Suppressor macrophage (primary cell): ENCODE results near the gene DDX43.
"Not testable (repeated sequence)": the region's sequence is repeated elsewhere in the genome, so short reads cannot be mapped to it uniquely, and the experiment has no call there.

ENCODE experiments used
- DNase-seq, 4 experiments: peaks; one replicate each; pipeline ENCODE4 v3.0.0-alpha.2; 2020 to 2022

DDX43 gene

GRCh38 chr6:73388800-73389512 lies 5.7 kb upstream of the DDX43 start:
- peak; percentile 68 to 80 (median 72) for DNase-seq

DNA sequence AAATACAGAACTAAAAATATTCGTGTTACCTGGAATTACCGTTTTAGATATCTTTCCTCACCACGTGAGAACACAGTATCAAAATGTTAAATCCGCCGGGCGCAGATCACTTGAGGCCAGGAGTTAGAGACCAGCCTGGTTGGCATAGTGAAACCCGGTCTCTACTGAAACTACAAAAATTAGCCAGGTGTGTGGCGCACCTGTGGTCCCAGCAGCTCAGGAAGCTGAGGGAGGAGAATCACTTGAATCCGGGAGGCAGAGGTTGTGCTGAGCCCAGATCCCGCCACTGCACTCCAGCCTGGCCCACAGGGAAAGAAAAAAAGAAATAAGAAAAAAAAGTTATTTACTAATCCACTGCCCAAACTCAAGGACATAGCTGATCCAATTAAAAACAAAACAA lies 4.8 kb upstream of the DDX43 start:
- DNase-seq: no peak

GRCh38 chr6:73391675-73392074 lies 3.0 kb upstream of the DDX43 start:
- DNase-seq: no peak

GRCh38 chr6:73392188-73392587 lies 2.4 kb upstream of the DDX43 start:
- not testable (repeated sequence) for DNase-seq

DNA sequence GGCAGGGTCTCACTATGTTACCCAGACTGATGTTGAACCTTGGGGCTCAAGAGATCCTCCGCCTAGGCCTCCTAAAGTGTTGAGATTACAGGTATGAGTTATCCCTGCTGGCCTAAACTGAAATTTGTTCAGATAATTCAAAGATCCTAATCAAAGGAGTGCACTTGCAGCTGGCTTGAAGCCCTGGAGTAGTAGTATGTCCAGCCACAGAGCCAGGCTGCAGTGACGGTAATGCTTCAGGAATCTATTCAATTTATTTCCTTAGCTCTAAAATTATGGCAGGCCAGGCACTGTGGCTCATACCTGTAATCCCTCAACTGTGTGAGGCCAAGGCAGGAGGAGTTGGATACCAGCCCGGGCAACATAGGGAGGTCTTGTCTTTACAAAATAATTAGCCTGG lies 1.4 kb upstream of the DDX43 start:
- DNase-seq: no peak

DNA sequence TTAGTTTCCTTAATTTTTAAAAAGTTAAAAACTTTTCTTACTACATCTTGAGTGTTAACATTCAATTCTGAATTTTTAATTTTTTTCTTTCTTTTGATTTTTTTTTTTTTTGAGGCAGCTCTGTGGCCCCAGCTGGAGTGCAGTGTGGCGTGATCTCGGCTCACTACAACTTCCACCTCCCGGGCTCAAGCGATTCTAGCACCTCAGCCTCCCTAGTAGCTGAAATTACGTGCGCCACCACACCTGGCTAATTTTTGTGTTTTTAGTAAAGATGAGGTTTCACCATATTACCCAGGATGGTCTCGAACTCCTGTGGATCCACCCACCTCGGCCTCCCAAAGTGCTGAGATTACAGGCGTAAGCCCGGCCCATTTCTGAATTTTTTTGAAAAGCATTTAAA lies 1.2 kb downstream of the DDX43 start:
- DNase-seq: no peak

DNA sequence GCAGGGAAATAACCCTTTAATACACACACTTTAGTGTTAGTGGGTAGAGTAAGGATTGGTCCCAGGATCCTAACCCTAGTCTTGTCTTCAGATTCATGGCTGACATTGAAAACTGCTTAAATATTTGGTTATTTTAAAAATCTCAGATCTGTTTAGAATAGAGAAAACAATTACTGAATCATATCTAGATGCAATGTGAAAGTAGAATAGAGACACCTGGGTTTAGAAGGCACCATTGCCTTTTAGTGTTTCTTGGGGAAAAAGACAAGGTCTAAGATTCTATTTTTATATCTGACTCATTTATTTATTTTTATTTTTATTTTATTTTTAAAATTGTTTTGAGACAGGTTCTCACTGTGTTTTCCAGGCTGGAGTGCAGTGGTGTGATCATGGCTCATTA lies 6.0 kb downstream of the DDX43 start:
- DNase-seq: no peak

DNA sequence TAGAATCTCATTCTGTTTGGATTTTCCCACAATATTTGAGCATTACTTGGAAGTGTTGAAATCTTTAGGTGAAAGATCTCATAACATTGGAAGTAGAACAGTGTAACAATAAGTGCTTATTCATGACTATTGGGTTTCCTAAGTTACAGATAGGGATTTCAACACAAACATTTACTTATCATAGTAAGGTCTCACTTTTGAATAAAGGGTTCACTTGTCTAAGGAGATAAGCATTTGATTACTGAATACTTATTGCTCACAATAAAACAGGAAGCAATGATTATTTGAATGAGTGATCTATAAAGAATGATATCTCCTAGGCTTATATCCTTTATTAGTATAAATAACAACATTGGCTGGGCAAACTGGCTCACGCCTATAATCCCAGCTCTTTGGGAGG lies 14.8 kb downstream of the DDX43 start:
- DNase-seq: no peak

DNA sequence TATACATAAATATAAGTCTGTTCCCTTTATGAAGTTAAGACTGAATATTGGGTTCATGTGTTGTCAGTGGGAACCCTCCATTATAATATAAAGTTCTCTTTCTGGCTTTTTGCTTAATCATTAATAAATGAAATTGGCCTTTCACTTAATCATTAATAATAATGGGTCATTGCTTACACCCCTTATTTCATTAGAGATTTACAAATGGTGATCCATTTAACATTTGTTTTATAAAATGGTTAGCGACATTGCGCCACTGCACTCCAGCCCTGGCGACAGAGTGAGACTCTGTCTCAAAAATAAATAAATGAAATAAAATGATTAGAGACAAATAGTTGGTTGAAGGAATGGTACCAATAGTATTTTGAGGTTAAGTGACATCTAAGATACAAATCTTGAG lies 18.5 kb downstream of the DDX43 start:
- DNase-seq: no peak

DNA sequence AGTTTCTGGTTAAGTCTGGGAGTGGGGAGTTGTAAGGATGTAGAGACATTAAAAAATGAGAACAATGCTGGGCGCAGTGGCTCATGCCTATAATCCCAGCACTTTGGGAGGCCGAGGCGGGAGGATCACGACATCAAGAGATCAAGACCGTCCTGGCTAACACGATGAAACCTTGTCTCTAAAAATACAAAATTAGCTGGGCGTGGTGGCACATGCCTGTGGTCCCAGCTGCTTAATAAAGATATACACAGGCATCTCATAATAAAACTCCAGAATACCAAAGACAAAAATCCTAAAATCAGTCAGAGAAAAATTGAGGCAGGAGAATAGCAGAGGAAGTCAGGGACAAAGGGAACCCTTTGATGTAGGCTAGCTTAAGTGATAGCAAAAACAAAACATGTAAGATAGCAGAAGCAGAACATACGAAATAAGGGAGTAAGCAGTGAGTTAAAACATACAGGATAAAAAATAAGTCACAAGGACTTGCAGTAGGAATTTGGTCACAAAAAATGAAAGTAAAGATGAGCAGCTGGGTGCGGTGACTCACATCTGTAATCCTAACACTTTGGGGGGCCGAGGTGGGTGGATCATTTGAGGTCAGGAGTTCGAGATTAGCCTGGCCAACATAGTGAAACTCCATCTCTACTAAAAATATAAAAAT lies 23.6 kb downstream of the DDX43 start:
- no peak for DNase-seq

DNA sequence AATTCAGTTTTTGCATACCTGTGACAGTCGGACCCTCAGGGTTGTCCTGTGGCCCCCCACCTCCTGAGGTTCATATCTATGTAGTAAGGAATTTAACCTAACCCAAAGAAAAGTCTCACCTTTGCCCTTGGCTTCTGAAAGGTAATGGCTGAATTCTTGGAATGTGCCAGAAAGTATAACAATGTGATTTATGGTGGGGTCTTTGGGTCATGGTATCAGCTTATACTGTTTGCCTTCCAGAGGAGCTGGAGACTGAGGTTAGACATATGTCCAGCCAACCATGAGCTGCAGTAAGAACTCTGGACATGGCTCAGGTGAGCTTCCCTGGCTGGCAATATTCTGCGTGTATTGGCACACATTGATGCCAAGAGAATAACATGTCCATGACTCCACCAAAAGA lies 26.9 kb downstream of the DDX43 start:
- DNase-seq: no peak

GRCh38 chr6:73435236-73435635 lies 40.6 kb downstream of the DDX43 start:
- no peak for DNase-seq

DNA sequence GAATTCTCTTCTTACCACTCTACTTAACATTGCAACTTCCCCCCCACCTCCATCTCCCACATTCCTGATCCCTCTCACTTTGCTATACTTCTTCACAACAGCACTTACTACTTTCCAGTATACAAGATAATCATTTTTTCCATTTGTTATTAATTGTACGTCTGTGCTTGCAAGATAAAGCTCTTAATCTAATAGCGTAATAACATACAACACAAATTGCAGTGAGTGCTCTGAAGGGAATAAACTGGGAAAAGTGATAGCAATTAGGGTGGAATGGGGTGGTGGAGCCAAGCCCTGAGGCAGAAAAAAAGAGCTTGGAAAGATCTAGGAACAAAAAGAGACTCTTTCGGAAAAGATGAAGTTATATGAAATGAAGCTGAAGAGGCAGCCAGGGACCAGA lies 48.9 kb downstream of the DDX43 start:
- no peak for DNase-seq

DNA sequence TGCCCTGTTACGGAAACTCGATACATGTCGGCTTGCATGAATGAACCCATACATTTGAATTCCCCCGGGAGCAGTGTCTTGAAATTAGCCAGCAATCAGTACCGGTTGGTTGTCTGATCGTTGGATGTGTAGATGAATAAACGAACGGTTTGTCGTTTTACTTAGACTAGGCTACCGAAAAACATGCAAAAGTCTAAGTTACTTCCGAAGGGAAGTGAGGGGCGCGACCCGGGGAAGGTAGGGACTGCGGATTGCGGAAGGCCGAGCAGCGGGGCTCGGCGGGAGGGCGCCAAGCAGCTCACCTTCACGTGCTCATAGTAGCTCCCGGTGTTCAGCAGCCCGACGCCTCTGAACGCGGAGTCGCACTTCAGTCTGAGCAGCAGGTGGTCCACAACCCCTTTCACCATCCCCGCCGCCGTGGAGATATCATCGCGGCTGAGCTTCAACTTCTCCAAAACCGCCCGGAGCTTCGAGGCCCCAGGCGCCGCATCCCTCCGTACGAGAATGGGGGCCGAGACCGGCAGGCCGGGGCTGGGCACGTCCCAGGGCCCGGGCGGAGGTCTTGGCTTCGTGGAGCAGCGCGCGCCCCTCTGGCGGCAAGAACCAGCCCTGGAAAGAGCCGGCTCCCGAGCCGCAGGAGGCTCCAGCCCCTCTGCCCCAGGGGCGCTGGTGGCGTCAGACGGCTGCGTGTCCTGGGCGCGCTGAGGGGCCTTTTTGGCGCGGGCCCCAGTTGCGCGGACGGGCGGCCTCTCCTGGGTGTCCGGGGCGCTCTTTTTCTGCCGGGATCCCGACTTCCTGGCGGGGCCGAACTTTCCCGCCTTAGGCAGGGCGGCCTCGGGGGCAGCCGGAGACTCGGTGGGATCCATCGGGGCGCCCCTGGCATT lies 56.8 kb downstream of the DDX43 start:
- DNase-seq: peak; percentile 42 to 73 (median 55)

DNA sequence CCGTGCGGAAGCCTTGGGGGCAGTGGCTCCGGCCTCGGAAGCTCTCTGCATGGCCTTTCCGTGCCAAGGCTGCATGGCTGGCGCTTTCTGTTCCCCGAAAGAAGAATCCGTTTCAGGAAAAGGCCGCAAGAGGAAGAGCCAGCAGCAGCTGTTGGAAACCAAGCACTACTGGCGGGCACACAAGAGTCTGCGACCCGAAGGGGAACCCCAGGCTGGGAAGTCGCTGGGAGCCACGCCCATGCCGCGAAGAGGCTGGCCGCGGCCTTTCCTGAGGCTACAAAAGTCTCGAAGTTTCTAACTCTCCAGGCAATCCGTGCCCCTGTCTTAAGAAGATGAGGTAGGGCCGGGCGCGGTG lies 57.5 kb downstream of the DDX43 start, which contains the start of gene CGAS:
TSS of gene CGAS (minus strand) at position 191 of the 355 bp plus-strand sequence. CDS start at position 75, 116 bp downstream.
- DNase-seq: peak; percentile 92 to 96 (median 95)

GRCh38 chr6:73455865-73456629 lies 61.4 kb downstream of the DDX43 start:
- peak; percentile 33 to 85 (median 60) for DNase-seq

GRCh38 chr6:73459474-73459873 lies 64.8 kb downstream of the DDX43 start:
- peak in 1 of 4 experiments; percentile 9 for DNase-seq

DNA sequence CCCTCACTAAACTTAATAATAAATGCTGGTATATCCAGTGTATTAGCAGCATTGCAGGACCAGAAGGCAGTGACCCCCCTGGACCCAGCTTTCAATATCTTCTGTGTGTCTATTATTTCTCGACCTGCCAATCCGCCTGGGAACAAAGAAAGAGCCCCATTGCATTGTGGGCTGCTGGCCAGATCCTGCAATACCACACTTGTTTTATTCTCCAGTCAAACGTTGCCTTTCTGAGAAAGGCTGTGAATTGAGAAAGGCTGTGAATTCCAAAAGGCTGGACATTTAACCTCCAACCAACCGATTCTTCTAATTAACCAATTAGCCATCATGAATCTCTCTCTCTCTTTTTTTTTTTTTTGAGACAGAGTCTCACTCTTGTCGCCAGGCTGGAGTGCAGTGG lies 65.4 kb downstream of the DDX43 start:
- DNase-seq: peak in 1 of 4 experiments; percentile 8

GRCh38 chr6:73461537-73462350 lies 67.1 kb downstream of the DDX43 start, which contains the start of gene MTO1:
MTO1 (plus strand) TSS chr6:73461737; CDS start chr6:73461855, 118 bp downstream.
- DNase-seq: peak; percentile 92 to 97 (median 95)
